GM12878 (cell line): ENCODE results near the gene AMH. TPM values are rescaled to one million over a fixed set of nuclear protein-coding genes. Genes with fewer than 3 reads are reported as not detected.

ENCODE experiments used
- ATAC-seq: fragments of 200-7000 bp; cut with Tn5 transposase; 3 replicates; pipeline ENCODE4 v1.9.1; 2020; ENCODE audit warnings: mild to moderate bottlenecking, moderate library complexity
- BruUV-seq: library from RNA; stranded (reverse); fragments of 400-500 nt; replicated peaks from 2 replicates; lab custom pipeline; 2021; lab: Mats Ljungman, UMichigan
- CTCF ChIA-PET: fragments of 300-600 bp; sonication (Branson Sonifier 250); formaldehyde crosslinking; extraction: SDS; loops from one replicate; lab custom pipeline; 2021; ENCODE audit warnings: inconsistent platforms; lab: Yijun Ruan, JAX
- POLR2A ChIA-PET: fragments of 350-600 bp; formaldehyde crosslinking; extraction: SDS; loops from one replicate; lab custom pipeline; 2021; ENCODE audit warnings: inconsistent platforms; lab: Charles Lee
- RAD21 ChIA-PET: fragments of 300-600 bp; sonication (Branson Sonifier 250); formaldehyde crosslinking; loops from one replicate; lab custom pipeline; 2023; ENCODE audit warnings: antibody characterized with exemption; ENCODE audit not compliant: unreplicated experiment; lab: Charles Lee
- SMC1A ChIA-PET: fragments of 300-600 bp; sonication (Branson Sonifier 250); formaldehyde crosslinking; loops from one replicate; lab custom pipeline; 2023; ENCODE audit not compliant: unreplicated experiment, uncharacterized antibody; lab: Charles Lee
- DNase-seq: peaks from one replicate; pipeline ENCODE4 v3.0.0-alpha.2; 2011; ENCODE audit warnings: low read depth, low spot score
- FAIRE-seq: peaks from 3 replicates; lab custom pipeline; 2011; peaks lifted over from hg19 to GRCh38; lab: Jason Lieb, UNC
- H2AFZ ChIP-seq: 2 replicates; pipeline ENCODE4 v1.6.0; 2011; ENCODE audit warnings: low read depth, low read length, control low read depth; ENCODE audit not compliant: control insufficient read depth
- H3K27ac ChIP-seq: 2 replicates; pipeline ENCODE4 v1.5.1; 2011; ENCODE audit warnings: control low read depth; ENCODE audit not compliant: control insufficient read depth, insufficient read depth
- H3K27me3 ChIP-seq, 2 experiments: replicated peaks in 1 of 2; 2 replicates each; pipeline versions ENCODE4 v1.6.0 to v1.6.1; 2011; ENCODE audit warnings: low read length in 1 of 2; ENCODE audit not compliant: control insufficient read depth in 2 of 2, insufficient read depth in 2 of 2
- H3K36me3 ChIP-seq, 2 experiments: 2 replicates each; pipeline ENCODE4 v1.5.1; 2011; ENCODE audit warnings: low read length in 1 of 2; ENCODE audit not compliant: control insufficient read depth in 2 of 2, insufficient read depth in 2 of 2
- H3K4me1 ChIP-seq: 2 replicates; pipeline ENCODE4 v1.6.1; 2011; ENCODE audit warnings: mild to moderate bottlenecking, low read length, moderate library complexity, mixed read lengths; ENCODE audit not compliant: control insufficient read depth, insufficient read depth
- H3K4me2 ChIP-seq: 2 replicates; pipeline ENCODE4 v1.6.0; 2011; ENCODE audit warnings: control low read depth; ENCODE audit not compliant: control insufficient read depth, insufficient read depth
- H3K4me3 ChIP-seq: fragments of 200-600 bp; sonication (generic); 2 replicates; pipeline ENCODE4 v1.5.1; 2016
- H3K79me2 ChIP-seq: 2 replicates; pipeline ENCODE4 v1.6.0; 2011; ENCODE audit warnings: low read length; ENCODE audit not compliant: control insufficient read depth, insufficient read depth
- H3K9ac ChIP-seq: 2 replicates; pipeline ENCODE4 v1.8.0; 2011; ENCODE audit warnings: low read length, control low read depth, mixed read lengths; ENCODE audit not compliant: control insufficient read depth, insufficient read depth
- H3K9me3 ChIP-seq: replicated peaks from 3 replicates; pipeline ENCODE4 v1.5.1; 2011; ENCODE audit warnings: mild to moderate bottlenecking, low read length; ENCODE audit not compliant: control insufficient read depth, insufficient read depth
- H4K20me1 ChIP-seq: 2 replicates; pipeline ENCODE4 v1.6.0; 2011; ENCODE audit not compliant: control insufficient read depth, insufficient read depth
- ASH2L ChIP-seq: fragments of 300-600, 200-600 bp; sonication (generic); IDR thresholded peaks from 2 replicates; pipeline ENCODE4 v1.6.1; 2017; ENCODE audit warnings: low read depth, mild to moderate bottlenecking, borderline replicate concordance
- CHD1 ChIP-seq: IDR thresholded peaks from 2 replicates; pipeline ENCODE4 v1.6.1; 2012; ENCODE audit warnings: low read depth, low read length, improper control_type of control experiment
- DPF2 ChIP-seq: fragments of 450-650 bp; IDR thresholded peaks from 2 replicates; pipeline ENCODE4 v1.6.1; 2017; ENCODE audit warnings: mild to moderate bottlenecking
- EGR1 ChIP-seq, 2 experiments: IDR thresholded peaks; 1 replicate in 1 of 2; 2 replicates in 1 of 2; pipeline ENCODE4 v1.6.1; 2011 to 2012; ENCODE audit warnings: low read depth in 2 of 2, low read length in 2 of 2, borderline replicate concordance in 1 of 2, mild to moderate bottlenecking in 1 of 2, moderate library complexity in 1 of 2
- EP300 ChIP-seq, 2 experiments: fragments of 150-350 bp in 1 of 2; IDR thresholded peaks; 2 replicates each; pipeline ENCODE4 v1.6.1; 2011 to 2012; ENCODE audit warnings: low read depth in 2 of 2, low read length in 2 of 2, borderline replicate concordance in 1 of 2, improper control_type of control experiment in 1 of 2, inconsistent platforms in 1 of 2; ENCODE audit not compliant: control insufficient read depth in 1 of 2
- EZH2 ChIP-seq: IDR thresholded peaks from 2 replicates; pipeline ENCODE4 v1.6.1; 2012; ENCODE audit warnings: low read depth, mild to moderate bottlenecking, control low read depth, inconsistent platforms, low read length, borderline replicate concordance; ENCODE audit not compliant: control insufficient read depth
- HDAC6 ChIP-seq: fragments of 200-600 bp; sonication (generic); IDR thresholded peaks from one replicate; pipeline ENCODE4 v1.8.0; 2017; ENCODE audit warnings: antibody characterized with exemption; ENCODE audit not compliant: unreplicated experiment
- IKZF2 ChIP-seq, 2 experiments: fragments of 450-650 bp; IDR thresholded peaks; 2 replicates each; pipeline ENCODE4 v1.6.1; 2017; ENCODE audit warnings: mild to moderate bottlenecking in 2 of 2, moderate library complexity in 2 of 2
- MLLT1 ChIP-seq: fragments of 450-650 bp; IDR thresholded peaks from 2 replicates; pipeline ENCODE4 v1.6.1; 2016; ENCODE audit warnings: mild to moderate bottlenecking
- NFXL1 ChIP-seq: fragments of 450-650 bp; IDR thresholded peaks from 2 replicates; pipeline ENCODE4 v1.6.1; 2017; ENCODE audit warnings: antibody characterized with exemption, mild to moderate bottlenecking, borderline replicate concordance
- SMARCA5 ChIP-seq: fragments of 450-650 bp; IDR thresholded peaks from 2 replicates; pipeline ENCODE4 v1.6.1; 2017; ENCODE audit warnings: mild to moderate bottlenecking
- SREBF2 ChIP-seq: IDR thresholded peaks from 2 replicates; pipeline ENCODE4 v1.6.1; 2012; ENCODE audit warnings: mild to moderate bottlenecking, low read length
- YBX1 ChIP-seq: fragments of 450-650 bp; IDR thresholded peaks from 2 replicates; pipeline ENCODE4 v1.6.1; 2016; ENCODE audit warnings: antibody characterized with exemption
- WGBS: methylation state at CpG from one replicate; pipeline ENCODE4 v1.1.6; 2016; ENCODE audit warnings: low lambda C conversion rate; ENCODE audit not compliant: insufficient replicate concordance, insufficient coverage; ENCODE audit errors: missing lambda C conversion rate; 5-methylcytosine and 5-hydroxymethylcytosine counted together
- in situ Hi-C: fragments of 300-500 bp; cut with MboI; formaldehyde crosslinking; loops from 9 replicates; pipeline ENCODE4 v1.14.3; 2018; ENCODE audit warnings: mixed read lengths
- intact Hi-C: fragments of 100-400 bp; cut with micrococcal nuclease; formaldehyde crosslinking; loops from one replicate; pipeline ENCODE4 v1.14.2; 2022; ENCODE audit not compliant: unreplicated experiment
- polyA plus RNA-seq, 11 experiments: library from polyadenylated mRNA; depleted of rRNA in 4 of 11; unstranded in 6 of 11; stranded (reverse) in 5 of 11; fragments of >200 nt; fragmentation: Nextera tagmentation in 4 of 11; fragmentation: Illumina TruSeq in 1 of 11; extraction: Ambion mirVana in 4 of 11; extraction: Trizol in 1 of 11; gene quantifications; 1 replicate in 1 of 11; 2 replicates in 10 of 11; pipeline versions ENCODE4 v1.2.1 to v1.2.3, GENCODE V29; 2011 to 2016; ENCODE audit warnings: inconsistent platforms in 2 of 11, missing spikeins in 2 of 11, low read depth in 1 of 11
- total RNA-seq, 4 experiments: library from RNA; depleted of rRNA in 3 of 4; stranded (reverse); fragments of >200 nt in 3 of 4; fragmentation: Illumina TruSeq in 1 of 4; extraction: Trizol in 1 of 4; gene quantifications; 2 replicates each; pipeline versions ENCODE4 v1.2.1 to v1.2.3, GENCODE V29; 2013 to 2021
- TF ChIP-seq, protein P1 (sequence below): IDR thresholded peaks from 2 replicates; pipeline ENCODE4 v1.6.1; 2011; ENCODE audit warnings: mild to moderate bottlenecking, low read depth, low read length, moderate library complexity; ENCODE audit not compliant: insufficient replicate concordance

AMH gene
- total and polyA plus RNA-seq, 10 of the 15 experiments (the other 5 are each of a cell fraction or from before 2014, with no cell fraction given), result 0.17 to 3.5 (median 0.81) TPM; not detected in 4

DNA sequence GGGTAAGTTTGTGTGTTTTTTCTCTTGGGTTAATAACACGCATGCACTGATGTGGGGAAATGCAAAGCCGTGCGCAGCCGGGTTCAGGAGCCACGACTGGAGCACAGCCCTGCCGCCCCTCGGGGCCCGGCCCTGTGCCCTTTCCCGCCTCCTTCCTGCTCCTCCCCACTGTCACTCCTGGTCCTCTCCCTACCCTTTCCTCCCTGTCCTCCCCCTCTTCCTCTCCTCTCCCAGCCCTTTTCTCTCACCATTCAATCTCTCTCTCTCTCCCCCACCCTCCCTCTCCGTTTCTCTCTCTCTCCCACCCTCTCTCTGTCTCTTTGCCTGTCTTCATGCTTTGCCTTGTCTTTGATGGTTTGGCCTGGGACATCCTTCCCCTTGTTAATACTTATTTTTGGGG lies 40.1 kb upstream of the AMH start:
- no peak overlapping the region for H3K4me3 ChIP-seq
- no TSS peak for BruUV-seq
- H3K4me1 ChIP-seq, result no peaks in the 10 kb centered on the region
- ChIA-PET POLR2A (no interaction called here), RAD21 (interaction anchor here (0.6 kb wide), 1 partner anchor 56 kb away, joined by 5 read pairs; no protein-coding TSS in a partner anchor), SMC1A (no interaction called here), CTCF (interaction anchor here (0.6 kb wide), 1 partner anchor 30 kb away, joined by 3 read pairs; no protein-coding TSS in a partner anchor)
- H3K27ac ChIP-seq, result no peak overlapping the region
- H3K27me3 ChIP-seq, result no peaks in the 10 kb centered on the region
- no peak overlapping the region for H3K4me2 ChIP-seq
- no peaks in the 10 kb centered on the region for H3K79me2 ChIP-seq
- TF ChIP-seq EZH2 (no peak), SREBF2 (no peak), HDAC6 (no peak), YBX1 (no peak), MLLT1 (no peak), NFXL1 (no peak), EGR1 (IDR thresholded peaks at IDR 0.05; ENCODE audit: borderline replicate concordance in 1 of 2, low read depth in 2 of 2, low read length in 2 of 2) (no peak), CHD1 (no peak), IKZF2 (IDR thresholded peaks at IDR 0.05) (no peak), DPF2 (no peak), ASH2L (no peak), EP300 (IDR thresholded peaks at IDR 0.05; ENCODE audit: borderline replicate concordance in 1 of 2, control insufficient read depth in 1 of 2, low read depth in 2 of 2, low read length in 2 of 2) (no peak), SMARCA5 (no peak)
- TF ChIP-seq, protein P1, sequence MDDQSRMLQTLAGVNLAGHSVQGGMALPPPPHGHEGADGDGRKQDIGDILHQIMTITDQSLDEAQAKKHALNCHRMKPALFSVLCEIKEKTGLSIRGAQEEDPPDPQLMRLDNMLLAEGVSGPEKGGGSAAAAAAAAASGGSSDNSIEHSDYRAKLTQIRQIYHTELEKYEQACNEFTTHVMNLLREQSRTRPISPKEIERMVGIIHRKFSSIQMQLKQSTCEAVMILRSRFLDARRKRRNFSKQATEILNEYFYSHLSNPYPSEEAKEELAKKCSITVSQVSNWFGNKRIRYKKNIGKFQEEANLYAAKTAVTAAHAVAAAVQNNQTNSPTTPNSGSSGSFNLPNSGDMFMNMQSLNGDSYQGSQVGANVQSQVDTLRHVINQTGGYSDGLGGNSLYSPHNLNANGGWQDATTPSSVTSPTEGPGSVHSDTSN, result no peak
- no peak overlapping the region for H3K9ac ChIP-seq
- H3K36me3 ChIP-seq, result peaks cover 24 to 62% of the 10 kb centered on the region in 2 experiments; a peak in 3 of 4 replicates
- DNase-seq (no peak), FAIRE-seq (no peak), ATAC-seq (no peak)
- in situ Hi-C loops (no loop called here), intact Hi-C loops (no loop called here)
- no peaks in the 10 kb centered on the region for H4K20me1 ChIP-seq
- no peak overlapping the region for H2AFZ ChIP-seq
- H3K9me3 ChIP-seq, result no peaks in the 10 kb centered on the region
- 90% methylated on average over 9 of the region's 10 CpGs for WGBS
